GM10266 (cell line): ENCODE results near the gene RASA1.

Source experiments
- DNase-seq: peaks from one replicate; pipeline ENCODE4 v3.0.0; 2012; ENCODE audit errors: extremely low spot score
- TF ChIP-seq, protein P1 (sequence below): IDR thresholded peaks from 2 replicates; pipeline ENCODE4 v1.5.1; 2012; ENCODE audit warnings: mild to moderate bottlenecking, low read depth; ENCODE audit not compliant: control insufficient read depth, insufficient read depth; ENCODE audit errors: missing control alignments

The RASA1 gene

DNA sequence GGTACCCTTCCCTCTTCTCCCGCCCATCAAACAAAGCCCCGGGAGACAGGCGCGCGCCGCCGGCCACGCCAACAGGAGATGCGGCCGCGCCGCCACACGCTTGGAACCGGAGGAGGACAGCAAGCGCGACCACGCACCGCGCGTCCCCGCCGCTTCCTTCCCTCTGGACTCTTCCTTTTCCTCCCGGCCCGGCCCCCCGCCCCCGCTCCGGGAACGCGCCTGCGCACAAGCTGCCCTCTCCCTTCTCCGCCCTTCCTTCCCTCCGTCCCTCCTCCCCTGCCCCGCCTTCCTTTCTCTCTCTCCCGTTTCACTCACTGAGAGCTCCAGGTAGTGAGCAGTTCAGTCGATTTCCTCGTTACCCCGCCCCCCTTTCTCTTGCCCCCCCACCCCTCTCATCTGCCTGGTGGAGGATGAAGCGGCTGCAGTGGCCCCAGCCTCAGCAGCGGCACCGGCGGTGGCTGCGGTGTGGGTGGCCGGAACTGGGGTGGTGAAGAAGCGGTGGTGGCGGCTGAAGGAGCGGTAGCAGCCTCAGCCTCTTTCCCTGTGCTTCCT is at the start of gene RASA1:
RASA1 (plus strand) TSS at position 310 of the 552 bp plus-strand sequence. CDS start 569 bp downstream, outside the sequence.
- TF ChIP-seq, protein P1, sequence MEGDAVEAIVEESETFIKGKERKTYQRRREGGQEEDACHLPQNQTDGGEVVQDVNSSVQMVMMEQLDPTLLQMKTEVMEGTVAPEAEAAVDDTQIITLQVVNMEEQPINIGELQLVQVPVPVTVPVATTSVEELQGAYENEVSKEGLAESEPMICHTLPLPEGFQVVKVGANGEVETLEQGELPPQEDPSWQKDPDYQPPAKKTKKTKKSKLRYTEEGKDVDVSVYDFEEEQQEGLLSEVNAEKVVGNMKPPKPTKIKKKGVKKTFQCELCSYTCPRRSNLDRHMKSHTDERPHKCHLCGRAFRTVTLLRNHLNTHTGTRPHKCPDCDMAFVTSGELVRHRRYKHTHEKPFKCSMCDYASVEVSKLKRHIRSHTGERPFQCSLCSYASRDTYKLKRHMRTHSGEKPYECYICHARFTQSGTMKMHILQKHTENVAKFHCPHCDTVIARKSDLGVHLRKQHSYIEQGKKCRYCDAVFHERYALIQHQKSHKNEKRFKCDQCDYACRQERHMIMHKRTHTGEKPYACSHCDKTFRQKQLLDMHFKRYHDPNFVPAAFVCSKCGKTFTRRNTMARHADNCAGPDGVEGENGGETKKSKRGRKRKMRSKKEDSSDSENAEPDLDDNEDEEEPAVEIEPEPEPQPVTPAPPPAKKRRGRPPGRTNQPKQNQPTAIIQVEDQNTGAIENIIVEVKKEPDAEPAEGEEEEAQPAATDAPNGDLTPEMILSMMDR: no peak
- peak; percentile 89 for DNase-seq

DNA sequence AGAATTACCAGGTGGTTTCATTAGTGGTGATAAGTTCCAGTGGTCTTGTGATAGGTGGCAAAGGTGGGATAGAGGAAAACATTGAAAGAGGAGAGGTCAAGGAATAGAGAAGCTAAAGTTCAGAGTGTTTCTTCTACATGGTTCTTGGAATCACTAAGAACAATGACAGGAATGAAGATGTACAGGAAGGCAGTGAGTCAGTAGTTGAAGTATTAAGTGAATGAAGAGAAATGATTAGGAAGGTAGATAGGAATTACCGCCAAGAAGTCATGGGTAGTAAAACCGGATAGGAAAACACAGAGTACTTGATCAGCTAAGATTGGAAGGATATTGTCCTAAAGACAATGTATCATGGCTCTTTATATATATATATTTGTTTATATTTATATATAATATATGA is 37.9 kb upstream of the RASA1 start:
- no peak for DNase-seq
- TF ChIP-seq, protein P1: no peak

DNA sequence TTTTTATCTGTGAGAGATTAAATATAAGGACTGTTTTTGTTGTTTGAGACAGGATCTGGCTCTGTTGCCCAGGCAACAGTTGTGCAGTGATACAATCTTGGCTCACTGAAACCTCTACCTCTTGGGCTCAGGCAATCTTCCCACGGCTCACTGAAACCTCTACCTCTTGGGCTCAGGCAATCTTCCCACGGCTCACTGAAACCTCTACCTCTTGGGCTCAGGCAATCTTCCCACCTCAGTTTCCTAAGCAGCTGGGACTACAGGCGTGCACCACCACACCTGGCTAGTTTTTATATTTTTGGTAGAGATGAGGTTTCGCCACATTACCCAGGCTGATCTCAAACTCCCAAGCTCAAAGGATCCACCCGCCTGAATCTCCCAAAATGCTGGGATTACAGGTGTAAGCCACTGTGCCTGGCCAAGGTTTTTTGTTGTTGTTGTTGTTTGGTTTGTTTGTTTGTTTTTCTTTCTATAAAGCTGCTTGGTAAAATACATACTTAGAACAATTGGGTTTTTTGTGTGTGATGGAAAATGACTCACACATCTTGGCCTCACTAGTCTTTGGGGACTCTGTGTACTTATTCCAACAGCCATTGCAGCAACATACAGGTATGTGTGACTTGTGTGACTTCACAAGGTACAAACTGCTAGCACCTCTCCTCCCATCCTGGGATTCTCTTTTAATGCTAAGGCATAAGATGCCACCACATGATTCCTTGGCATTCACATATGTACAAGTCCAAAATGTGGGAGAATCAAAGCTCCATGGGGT is 36.5 kb upstream of the RASA1 start:
- TF ChIP-seq, protein P1: no peak
- DNase-seq: no peak

DNA sequence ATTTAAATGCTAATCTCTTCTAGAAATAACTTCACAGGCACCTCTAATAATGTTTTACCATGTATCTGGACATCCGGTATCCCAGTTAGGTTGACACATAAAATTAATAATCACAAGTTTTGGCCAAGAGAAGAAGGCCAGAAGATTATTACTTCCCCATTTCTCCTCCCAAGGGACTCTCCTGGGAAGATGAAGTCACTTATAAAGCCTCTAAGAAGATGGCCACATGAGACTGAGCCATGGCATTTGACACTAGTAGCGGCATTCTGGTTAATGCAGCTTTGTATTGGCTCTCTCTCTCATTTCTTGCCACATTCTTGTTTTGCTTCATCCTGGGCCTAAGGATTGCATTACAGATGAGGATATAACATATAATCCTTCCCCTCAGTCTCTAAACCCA is 34.5 kb upstream of the RASA1 start:
- no peak for DNase-seq
- TF ChIP-seq, protein P1: no peak

DNA sequence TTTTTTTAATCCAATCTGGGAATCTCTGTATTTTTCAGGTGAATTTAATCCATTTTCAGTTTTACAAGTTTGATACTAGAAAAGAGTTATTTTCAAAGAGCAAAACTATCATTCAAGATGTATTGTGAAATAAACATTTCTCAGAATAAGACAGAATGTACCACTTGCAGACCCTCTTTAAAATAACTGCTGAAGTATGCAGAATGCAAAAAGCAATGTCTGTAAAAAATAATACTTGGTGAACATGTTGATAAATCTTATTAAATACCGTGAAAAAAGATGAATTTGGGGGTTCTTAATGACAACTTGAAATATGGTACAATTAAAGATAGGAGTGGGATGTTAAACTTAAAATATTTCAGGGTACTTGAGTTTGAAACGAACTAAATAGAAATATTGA is 26.1 kb upstream of the RASA1 start:
- TF ChIP-seq, protein P1: no peak
- no peak for DNase-seq

DNA sequence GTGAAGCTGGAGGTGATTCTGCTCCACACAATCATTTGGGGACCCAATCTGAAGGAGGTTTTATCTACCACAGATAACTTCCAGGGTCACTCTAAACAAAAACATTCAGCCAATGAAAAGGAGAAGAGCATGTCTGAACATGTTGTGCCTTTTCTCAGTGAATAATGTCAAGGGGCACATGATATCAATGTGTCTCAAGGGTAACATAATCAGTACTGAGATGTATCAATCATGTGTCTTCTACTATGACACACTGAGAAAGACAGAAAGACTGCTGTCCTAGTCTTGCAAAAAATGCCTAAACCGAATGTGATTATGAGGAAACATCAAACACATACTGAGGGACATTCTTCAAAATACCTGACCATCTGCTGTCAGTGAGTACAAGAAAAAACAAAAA is 25.4 kb upstream of the RASA1 start:
- DNase-seq: no peak
- TF ChIP-seq, protein P1: no peak

DNA sequence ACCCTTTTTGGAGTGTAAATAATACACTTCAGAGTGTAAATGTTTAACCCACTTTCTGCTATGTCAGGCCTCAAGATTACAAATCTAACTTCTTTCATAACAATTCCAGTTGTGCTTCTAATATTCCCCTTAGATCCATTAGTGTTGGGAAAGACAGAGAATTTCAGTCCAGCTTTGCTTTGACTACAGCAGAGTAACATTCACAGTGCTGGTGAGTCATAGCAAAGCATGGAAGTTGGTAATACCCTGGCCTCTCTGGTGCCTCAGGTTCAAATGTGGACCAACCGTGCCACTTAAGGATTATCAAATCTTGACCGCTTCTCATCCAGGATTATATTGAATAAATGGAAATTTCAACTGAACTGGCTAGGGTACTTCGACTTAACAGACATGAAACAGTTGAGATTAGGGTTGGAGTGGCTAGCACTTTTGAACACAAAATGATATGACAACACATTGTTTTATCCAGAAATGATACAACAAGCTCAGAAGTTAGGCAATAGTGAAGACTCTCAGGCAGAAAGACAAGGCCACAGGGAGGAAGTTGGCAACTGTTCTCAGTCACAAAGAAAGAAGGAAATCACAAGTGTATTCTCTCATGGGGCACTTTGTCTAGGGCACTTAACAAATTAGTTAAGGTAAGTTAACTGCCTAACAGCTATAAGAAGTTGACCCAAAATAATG is 24.4 kb upstream of the RASA1 start:
- no peak for DNase-seq
- TF ChIP-seq, protein P1: no peak
